AG04450 (cell line): ENCODE data around the gene HIVEP3. TPM values are rescaled to one million over a fixed set of nuclear protein-coding genes. Genes with fewer than 3 reads are reported as not detected.

Experiments
- CTCF ChIA-PET: fragments of 300-600, 350-600 bp; formaldehyde crosslinking; extraction: SDS; loops from one replicate; lab custom pipeline; 2022; ENCODE audit warnings: antibody characterized with exemption, inconsistent platforms; lab: Charles Lee
- POLR2A ChIA-PET: fragments of 350-600 bp; formaldehyde crosslinking; extraction: SDS; loops from one replicate; lab custom pipeline; 2021; ENCODE audit warnings: antibody characterized with exemption, inconsistent platforms; lab: Yijun Ruan, JAX
- DNase-seq: peaks from one replicate; pipeline ENCODE4 v3.0.0-alpha.2; 2011; ENCODE audit warnings: low read depth, low spot score
- H3K27ac ChIP-seq: one replicate; pipeline ENCODE4 v1.5.1; 2012; ENCODE audit warnings: low read depth, low read length, control low read depth
- H3K27me3 ChIP-seq: one replicate; pipeline ENCODE4 v1.6.0; 2012; ENCODE audit warnings: low read length; ENCODE audit not compliant: control insufficient read depth, insufficient read depth
- H3K4me3 ChIP-seq: 2 replicates; pipeline ENCODE4 v1.5.1; 2011; ENCODE audit warnings: mild to moderate bottlenecking, low read depth, low read length, control low read depth
- H3K9me3 ChIP-seq: 2 replicates; pipeline ENCODE4 v1.5.1; 2012; ENCODE audit warnings: low read length; ENCODE audit not compliant: control insufficient read depth, insufficient read depth
- polyA plus RNA-seq: library from polyadenylated mRNA; depleted of rRNA; stranded (reverse); fragments of >200 nt; gene quantifications from 2 replicates; pipeline ENCODE4 v1.2.3, GENCODE V29; 2011
- TF ChIP-seq, protein P1 (sequence below): IDR thresholded peaks from 2 replicates; pipeline ENCODE4 v1.5.1; 2011; ENCODE audit warnings: low read depth, low read length, control low read depth, inconsistent platforms

The HIVEP3 gene
- polyA plus RNA-seq, 1 experiment = 4.8 TPM

DNA sequence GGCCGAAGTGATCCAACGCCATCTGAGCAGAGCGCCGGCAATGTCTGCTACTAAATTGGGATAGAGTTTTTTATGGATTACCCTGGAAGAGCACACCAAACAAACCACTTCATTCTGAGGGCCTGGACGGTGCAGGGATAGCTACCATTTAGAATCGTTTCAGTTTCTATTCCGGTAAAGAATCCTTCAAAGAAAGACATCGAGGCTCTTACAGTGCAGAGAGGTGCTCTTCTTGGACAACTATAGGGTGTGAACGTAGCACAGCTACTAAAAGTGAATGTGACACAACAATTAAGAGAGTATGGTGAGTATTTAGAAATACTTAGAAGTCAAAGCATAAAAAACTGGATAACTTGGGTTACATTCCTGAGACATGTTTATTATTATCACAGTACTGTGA, 16.1 kb downstream of the HIVEP3 start:
- H3K4me3 ChIP-seq = no peak overlapping the region
- ChIA-PET POLR2A (no interaction called here), CTCF (interaction anchor here (1.3 to 1.4 kb wide), 2 partner anchors 10 to 329 kb away, joined by 3 to 5 read pairs; no protein-coding TSS in a partner anchor)
- H3K27me3 ChIP-seq = no peaks in the 10 kb centered on the region
- peak overlapping the region; percentile 61 for H3K27ac ChIP-seq
- TF ChIP-seq, protein P1, sequence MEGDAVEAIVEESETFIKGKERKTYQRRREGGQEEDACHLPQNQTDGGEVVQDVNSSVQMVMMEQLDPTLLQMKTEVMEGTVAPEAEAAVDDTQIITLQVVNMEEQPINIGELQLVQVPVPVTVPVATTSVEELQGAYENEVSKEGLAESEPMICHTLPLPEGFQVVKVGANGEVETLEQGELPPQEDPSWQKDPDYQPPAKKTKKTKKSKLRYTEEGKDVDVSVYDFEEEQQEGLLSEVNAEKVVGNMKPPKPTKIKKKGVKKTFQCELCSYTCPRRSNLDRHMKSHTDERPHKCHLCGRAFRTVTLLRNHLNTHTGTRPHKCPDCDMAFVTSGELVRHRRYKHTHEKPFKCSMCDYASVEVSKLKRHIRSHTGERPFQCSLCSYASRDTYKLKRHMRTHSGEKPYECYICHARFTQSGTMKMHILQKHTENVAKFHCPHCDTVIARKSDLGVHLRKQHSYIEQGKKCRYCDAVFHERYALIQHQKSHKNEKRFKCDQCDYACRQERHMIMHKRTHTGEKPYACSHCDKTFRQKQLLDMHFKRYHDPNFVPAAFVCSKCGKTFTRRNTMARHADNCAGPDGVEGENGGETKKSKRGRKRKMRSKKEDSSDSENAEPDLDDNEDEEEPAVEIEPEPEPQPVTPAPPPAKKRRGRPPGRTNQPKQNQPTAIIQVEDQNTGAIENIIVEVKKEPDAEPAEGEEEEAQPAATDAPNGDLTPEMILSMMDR = no peak
- DNase-seq = no peak
- no peaks in the 10 kb centered on the region for H3K9me3 ChIP-seq

DNA sequence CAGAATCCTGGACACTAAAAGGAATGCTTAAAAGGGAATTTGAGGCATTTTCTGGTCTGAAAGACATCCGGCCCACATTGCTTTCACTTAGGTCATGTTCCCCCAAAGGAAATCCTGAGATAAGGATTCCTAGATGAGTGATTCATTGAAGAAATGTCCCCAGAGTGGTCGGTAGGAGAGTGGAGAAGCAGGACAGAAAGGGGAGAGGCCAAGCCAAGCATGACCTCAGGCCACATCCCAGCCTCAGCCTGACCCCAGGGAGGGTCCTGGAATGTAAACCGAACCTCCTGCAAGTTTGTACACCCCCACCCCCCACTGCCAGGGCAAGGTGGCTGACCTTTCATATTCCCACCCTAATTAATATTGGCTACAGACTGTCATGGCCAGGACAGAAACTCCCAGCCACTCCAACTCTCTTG, 16.6 kb downstream of the HIVEP3 start:
- no peaks in the 10 kb centered on the region for H3K27me3 ChIP-seq
- TF ChIP-seq, protein P1 = no peak
- H3K27ac ChIP-seq = peak overlapping the region; percentile 61
- no peaks in the 10 kb centered on the region for H3K9me3 ChIP-seq
- DNase-seq = peak; percentile 36
- no peak overlapping the region for H3K4me3 ChIP-seq
- CTCF ChIA-PET = interaction anchor here (1.3 to 1.4 kb wide), 2 partner anchors 9 to 328 kb away, joined by 3 to 5 read pairs; no protein-coding TSS in a partner anchor
- POLR2A ChIA-PET = no interaction called here

DNA sequence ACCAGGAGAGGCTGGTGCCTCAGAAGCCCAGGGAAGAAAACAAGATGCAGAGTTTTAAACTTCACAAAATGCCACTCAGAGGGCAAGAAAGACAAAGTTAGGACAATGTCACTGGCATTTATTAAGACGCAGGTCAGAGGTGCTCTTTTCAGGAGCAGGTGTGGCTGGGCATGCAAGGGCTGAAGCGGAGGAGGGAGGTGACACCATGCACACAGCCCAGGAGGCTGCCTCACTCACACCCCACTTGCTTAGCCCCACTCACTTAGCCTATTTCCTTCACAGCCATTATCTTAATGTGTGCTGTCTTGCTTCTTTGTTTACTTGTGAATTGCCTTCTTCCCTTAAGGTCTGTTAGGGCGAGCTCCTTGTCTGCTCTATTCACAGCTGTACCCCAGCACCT, 17.2 kb downstream of the HIVEP3 start:
- Histone ChIP-seq H3K4me3 (no peak overlapping the region), H3K9me3 (no peaks in the 10 kb centered on the region), H3K27me3 (no peaks in the 10 kb centered on the region), H3K27ac (peak overlapping the region; percentile 52)
- no peak for DNase-seq
- ChIA-PET POLR2A (no interaction called here), CTCF (interaction anchor here (1.4 kb wide), 1 partner anchor 328 kb away, joined by 5 read pairs; no protein-coding TSS in a partner anchor)
- TF ChIP-seq, protein P1 = no peak

DNA sequence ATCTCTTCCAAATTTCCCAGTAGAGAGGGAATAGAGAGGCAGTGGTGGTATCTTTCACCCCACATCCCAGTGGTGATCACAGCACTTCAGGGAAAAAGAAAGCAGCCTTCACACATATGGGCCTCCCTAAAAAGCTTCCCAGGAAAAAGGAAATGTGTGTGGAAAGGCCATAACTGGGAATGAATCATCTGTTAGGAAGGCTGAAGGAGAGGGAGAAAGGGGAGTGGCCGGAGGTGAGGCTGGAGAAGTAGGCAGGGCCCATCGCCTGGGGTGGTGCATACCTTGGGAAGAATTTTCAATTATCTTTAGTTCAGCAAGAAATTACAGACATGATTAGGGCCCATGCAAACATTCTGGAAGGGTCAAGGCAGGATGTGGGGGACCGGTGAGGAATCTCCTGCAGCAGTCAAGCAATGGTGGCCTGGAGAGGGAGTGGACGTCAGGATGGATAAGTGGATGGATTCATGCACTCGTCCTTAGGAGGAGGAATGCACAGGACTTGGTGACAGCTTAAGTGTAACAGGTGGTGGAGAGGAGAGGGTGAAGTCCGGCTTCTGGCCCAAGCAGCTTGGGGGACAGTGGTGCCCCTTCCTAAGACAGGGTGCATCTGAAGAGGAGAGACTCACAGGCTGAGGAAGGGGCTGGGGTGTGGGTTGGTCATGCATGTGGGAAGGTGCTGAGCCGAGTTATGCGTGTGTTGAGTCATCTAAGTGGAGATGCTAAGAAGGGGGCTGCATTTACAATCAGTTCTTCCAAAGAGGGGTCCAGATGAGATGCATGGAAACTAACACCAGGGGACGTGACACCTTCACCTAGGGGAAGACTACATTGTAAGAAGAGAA, 17.9 kb downstream of the HIVEP3 start:
- no peak overlapping the region for H3K4me3 ChIP-seq
- CTCF ChIA-PET = interaction anchor here (1.4 kb wide), 1 partner anchor 327 kb away, joined by 5 read pairs; no protein-coding TSS in a partner anchor
- no peaks in the 10 kb centered on the region for H3K27me3 ChIP-seq
- no peak for DNase-seq
- H3K9me3 ChIP-seq = no peaks in the 10 kb centered on the region
- POLR2A ChIA-PET = no interaction called here
- TF ChIP-seq, protein P1 = no peak
- peak overlapping the region; percentile 52 for H3K27ac ChIP-seq

DNA sequence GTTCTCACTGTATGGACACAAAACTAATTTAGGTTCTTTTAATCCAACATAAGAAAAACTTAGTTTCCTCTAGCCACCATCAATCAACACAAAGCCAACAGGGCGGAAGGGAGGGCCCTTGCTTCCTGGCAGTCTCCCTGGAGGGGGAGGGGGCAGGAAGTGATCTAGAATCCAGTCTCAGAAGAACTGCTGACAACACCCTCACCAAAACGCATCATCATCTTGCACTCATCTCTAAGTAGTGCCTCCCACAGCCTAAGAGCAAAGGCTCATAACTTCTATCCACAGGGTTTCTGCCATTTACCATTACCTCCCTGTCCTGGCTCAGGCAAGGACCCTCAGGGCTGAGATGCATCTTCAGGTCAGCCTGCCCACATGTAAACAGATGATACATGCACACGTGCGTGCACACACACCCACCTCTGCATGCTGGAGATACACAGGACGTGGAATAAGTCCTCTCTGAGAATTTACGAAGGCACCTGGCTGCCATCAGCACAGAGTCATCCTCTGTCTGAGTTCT, 20.5 kb downstream of the HIVEP3 start:
- POLR2A ChIA-PET = no interaction called here
- Histone ChIP-seq H3K4me3 (no peak overlapping the region), H3K27me3 (no peaks in the 10 kb centered on the region), H3K27ac (peak overlapping the region; percentile 11), H3K9me3 (no peaks in the 10 kb centered on the region)
- CTCF ChIA-PET = interaction anchor here (0.6 kb wide), 1 partner anchor 275 kb away, joined by 3 read pairs; no protein-coding TSS in a partner anchor
- no peak for DNase-seq
- TF ChIP-seq, protein P1 = no peak
